ENCODE data around the gene FHIT. TPM values are rescaled to one million over a fixed set of nuclear protein-coding genes. Genes with fewer than 3 reads are reported as not detected.

The FHIT gene
- total and polyA plus RNA-seq, 2 donors from 2014 or later = 20.2 to 61.2 TPM

DNA sequence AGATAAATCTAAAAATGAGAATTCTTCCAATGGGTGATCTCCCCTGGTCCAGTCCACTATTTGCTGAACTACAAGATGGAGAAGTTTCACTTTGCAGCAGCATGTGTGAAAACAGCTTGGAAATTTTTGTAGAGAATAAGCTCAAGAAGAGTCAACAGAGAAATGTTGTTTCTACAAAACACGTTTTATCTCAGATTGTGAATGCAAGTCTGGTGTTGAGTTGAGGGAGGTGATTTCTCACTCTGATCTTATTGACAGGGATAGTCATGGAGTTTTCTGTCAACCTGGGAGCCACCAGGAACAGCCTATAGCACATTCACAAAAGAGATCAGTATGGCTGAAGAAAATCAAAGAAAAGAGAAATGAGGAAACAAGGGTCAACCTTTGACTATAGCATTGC is 1220.3 kb downstream of the FHIT start:
- FAIRE-seq = no peak

DNA sequence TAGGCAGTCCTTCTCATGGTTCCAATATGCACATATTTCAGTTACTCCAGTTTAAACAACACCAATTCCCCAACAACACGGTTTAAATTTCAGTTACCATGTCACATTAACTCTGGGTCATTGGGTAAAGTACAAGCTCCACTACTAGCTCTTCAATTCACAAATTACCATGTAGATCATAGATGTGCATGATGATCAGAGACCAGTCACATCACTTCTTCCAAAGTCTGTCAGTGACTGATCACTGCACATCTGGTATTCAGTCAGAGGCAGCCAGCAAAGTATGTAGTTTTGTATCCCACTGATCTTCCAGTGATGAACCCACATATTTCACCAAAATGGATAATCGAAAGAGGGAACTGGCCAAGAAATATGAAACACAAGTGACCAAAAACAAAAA is 1223.0 kb downstream of the FHIT start:
- TF ChIP-seq, protein P1, sequence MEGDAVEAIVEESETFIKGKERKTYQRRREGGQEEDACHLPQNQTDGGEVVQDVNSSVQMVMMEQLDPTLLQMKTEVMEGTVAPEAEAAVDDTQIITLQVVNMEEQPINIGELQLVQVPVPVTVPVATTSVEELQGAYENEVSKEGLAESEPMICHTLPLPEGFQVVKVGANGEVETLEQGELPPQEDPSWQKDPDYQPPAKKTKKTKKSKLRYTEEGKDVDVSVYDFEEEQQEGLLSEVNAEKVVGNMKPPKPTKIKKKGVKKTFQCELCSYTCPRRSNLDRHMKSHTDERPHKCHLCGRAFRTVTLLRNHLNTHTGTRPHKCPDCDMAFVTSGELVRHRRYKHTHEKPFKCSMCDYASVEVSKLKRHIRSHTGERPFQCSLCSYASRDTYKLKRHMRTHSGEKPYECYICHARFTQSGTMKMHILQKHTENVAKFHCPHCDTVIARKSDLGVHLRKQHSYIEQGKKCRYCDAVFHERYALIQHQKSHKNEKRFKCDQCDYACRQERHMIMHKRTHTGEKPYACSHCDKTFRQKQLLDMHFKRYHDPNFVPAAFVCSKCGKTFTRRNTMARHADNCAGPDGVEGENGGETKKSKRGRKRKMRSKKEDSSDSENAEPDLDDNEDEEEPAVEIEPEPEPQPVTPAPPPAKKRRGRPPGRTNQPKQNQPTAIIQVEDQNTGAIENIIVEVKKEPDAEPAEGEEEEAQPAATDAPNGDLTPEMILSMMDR (IDR thresholded peaks at IDR 0.05; ENCODE audit: borderline replicate concordance, extremely low read depth, insufficient read depth) = no peak
- Histone ChIP-seq H3K4me1 (ENCODE audit: control insufficient read depth in 2 of 3, insufficient read depth in 2 of 3, low read depth in 1 of 3, low read length in 3 of 3) (no peaks in the 10 kb centered on the region), H3K9me3 (ENCODE audit: control insufficient read depth in 2 of 3, insufficient read depth in 1 of 3, low read length in 3 of 3) (no peaks in the 10 kb centered on the region), H3K27me3 (ENCODE audit: control insufficient read depth, insufficient read depth, low read length) (no peaks in the 10 kb centered on the region), H3K4me3 (ENCODE audit: low read length in 3 of 3) (no peak overlapping the region), H3K27ac (ENCODE audit: low read depth in 2 of 2, low read length in 2 of 2) (no peak overlapping the region), H3K9ac (ENCODE audit: low read length in 3 of 3) (no peak overlapping the region), H3K36me3 (ENCODE audit: control insufficient read depth in 2 of 3, insufficient read depth in 3 of 3, low read length in 3 of 3) (no peaks in the 10 kb centered on the region)
- no peak for DNase-seq
- intact Hi-C loops (cut with DNase I) = no loop called here
- FAIRE-seq = no peak

More for the DNA sequence above, 1220.3 kb downstream of the FHIT start:
- Histone ChIP-seq H3K9ac (ENCODE audit: low read length in 3 of 3) (no peak overlapping the region), H3K4me1 (ENCODE audit: control insufficient read depth in 2 of 3, insufficient read depth in 2 of 3, low read depth in 1 of 3, low read length in 3 of 3) (no peaks in the 10 kb centered on the region), H3K9me3 (ENCODE audit: control insufficient read depth in 2 of 3, insufficient read depth in 1 of 3, low read length in 3 of 3) (no peaks in the 10 kb centered on the region), H3K36me3 (ENCODE audit: control insufficient read depth in 2 of 3, insufficient read depth in 3 of 3, low read length in 3 of 3) (no peaks in the 10 kb centered on the region), H3K27ac (ENCODE audit: low read depth in 2 of 2, low read length in 2 of 2) (no peak overlapping the region), H3K4me3 (ENCODE audit: low read length in 3 of 3) (no peak overlapping the region), H3K27me3 (ENCODE audit: control insufficient read depth, insufficient read depth, low read length) (no peaks in the 10 kb centered on the region)
- TF ChIP-seq, protein P1 (IDR thresholded peaks at IDR 0.05; ENCODE audit: borderline replicate concordance, extremely low read depth, insufficient read depth) = no peak
- intact Hi-C loops (cut with DNase I) = no loop called here
- DNase-seq = no peak

DNA sequence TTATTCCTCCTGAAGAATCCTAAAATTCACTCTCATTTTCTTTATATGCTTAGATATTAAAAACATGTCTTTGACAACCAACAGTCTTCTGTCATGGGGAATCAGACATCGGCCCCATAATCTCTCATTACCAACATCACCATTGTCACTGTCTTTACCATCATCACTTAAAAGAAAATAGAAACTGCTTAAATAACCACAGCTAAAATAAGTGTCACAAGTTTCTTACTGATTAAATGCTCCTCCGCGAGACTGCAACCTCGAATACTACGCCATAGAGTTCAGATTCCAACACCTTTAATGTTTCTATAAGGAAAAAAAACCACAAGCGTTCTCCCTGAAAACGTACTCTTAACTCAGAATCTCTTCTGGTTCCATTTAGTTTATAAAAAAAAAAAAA is 1223.9 kb downstream of the FHIT start:
- DNase-seq (no peak), FAIRE-seq (no peak)
- H3K27me3 ChIP-seq (ENCODE audit: control insufficient read depth, insufficient read depth, low read length) = no peaks in the 10 kb centered on the region
- no peaks in the 10 kb centered on the region for H3K4me1 ChIP-seq (ENCODE audit: control insufficient read depth in 2 of 3, insufficient read depth in 2 of 3, low read depth in 1 of 3, low read length in 3 of 3)
- H3K9ac ChIP-seq (ENCODE audit: low read length in 3 of 3) = no peak overlapping the region
- TF ChIP-seq, protein P1 (IDR thresholded peaks at IDR 0.05; ENCODE audit: borderline replicate concordance, extremely low read depth, insufficient read depth) = no peak
- no peaks in the 10 kb centered on the region for H3K36me3 ChIP-seq (ENCODE audit: control insufficient read depth in 2 of 3, insufficient read depth in 3 of 3, low read length in 3 of 3)
- H3K4me3 ChIP-seq (ENCODE audit: low read length in 3 of 3) = no peak overlapping the region
- H3K9me3 ChIP-seq (ENCODE audit: control insufficient read depth in 2 of 3, insufficient read depth in 1 of 3, low read length in 3 of 3) = no peaks in the 10 kb centered on the region
- no peak overlapping the region for H3K27ac ChIP-seq (ENCODE audit: low read depth in 2 of 2, low read length in 2 of 2)
- intact Hi-C loops (cut with DNase I) = no loop called here

Measured in kidney (tissue), 14 donors.